AG08395 (cell line): ENCODE data around the gene WWC1.

Experiments used
- DNase-seq: peaks from one replicate; pipeline ENCODE4 v3.0.0; 2012; ENCODE audit warnings: mixed read lengths, low spot score

WWC1 gene

DNA sequence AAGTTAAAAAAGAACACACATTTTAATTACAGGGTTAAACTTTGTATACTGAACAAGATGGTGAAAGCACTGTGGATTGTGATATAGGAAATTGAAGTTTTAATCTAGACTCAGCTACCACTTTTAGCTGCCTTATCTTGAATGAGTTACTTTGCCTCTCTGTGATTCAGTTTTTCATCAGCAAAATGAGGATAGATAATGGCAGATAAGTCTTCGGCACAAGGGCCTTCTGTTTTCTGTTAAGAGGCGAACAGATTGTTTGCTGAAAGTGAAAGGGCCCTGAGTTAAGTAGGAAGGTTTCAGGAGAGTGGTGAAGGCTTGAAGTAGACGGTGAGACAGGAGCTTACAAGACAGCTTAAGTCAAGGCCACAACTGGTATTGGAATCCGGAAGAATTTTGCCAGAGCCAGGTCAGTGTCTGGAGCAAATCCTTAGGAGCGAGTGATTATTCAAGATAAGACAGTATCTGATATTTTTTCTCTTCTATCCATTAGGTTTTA, 202.7 kb downstream of the WWC1 start:
- no peak for DNase-seq

DNA sequence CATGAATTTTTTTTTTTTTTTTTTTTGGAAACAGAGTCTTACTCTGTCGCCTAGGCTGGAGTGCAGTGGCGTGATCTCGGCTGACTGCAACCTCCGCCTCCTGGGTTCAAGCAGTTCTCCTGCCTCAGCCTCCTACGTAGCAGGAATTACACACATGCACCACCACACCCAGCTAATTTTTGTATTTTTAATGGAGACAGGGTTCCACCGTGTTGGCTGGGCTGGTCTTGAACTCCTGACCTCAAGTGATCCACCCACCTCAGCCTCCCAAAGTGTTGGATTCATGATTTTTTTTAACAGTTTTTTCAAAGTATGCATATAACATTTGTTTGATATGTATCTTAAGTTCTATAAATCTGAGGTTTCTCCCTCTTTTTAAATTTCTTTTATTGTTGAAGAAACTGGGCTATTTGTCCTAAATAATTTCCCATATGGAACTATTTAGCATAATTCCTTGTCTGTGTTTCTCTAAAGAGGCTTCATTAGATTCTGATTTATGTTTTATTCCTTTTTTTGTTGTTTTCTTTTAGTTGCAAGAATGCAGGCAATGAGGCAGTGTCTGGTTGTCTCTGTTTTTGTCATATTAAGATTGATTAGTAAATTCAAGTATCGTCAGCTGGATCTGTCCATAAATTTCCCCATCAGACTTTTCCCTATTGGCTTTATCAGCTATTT, 211.3 kb downstream of the WWC1 start:
- DNase-seq = no peak

DNA sequence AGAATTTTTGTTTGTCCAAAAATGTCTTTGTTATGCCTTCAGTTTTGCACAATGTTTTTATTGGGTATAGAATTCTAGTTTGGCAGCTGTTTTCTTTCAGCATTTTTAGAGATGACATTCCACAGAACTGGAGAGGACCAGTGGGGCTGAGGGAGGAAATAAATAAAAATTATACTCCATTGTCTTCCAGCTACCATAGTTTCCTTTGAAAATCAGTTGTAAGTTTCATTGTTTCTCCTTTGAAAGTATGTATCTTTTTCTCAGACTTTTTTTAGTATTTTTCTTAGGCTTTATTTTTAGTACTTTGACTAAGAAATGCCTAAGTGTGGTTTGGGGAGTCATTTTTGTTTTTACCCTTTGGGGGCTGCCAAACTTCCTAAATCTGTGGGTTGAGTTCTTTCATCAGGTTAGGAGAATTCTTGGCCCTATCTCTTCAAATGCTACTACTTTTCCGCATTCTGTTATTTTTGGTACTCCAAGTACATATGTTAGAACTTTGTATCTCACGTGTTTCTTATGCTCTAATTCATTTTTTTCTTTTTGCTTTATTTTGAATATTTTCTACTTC, 222.5 kb downstream of the WWC1 start:
- no peak for DNase-seq
